Neural progenitor cell (in vitro differentiated cells): ENCODE data around the gene GOLGA6A. TPM values are rescaled to one million over a fixed set of nuclear protein-coding genes. Genes with fewer than 3 reads are reported as not detected.

Experiments
- DNase-seq: peaks from one replicate; pipeline ENCODE4 v3.0.0-alpha.2; 2016; ENCODE audit warnings: low spot score
- H2AFZ ChIP-seq: fragments of 200-600 bp; sonication (generic); replicated peaks from 2 replicates; pipeline ENCODE4 v1.6.1; 2016; ENCODE audit warnings: antibody characterized with exemption
- H3F3A ChIP-seq: fragments of 200-600 bp; sonication (generic); 2 replicates; pipeline ENCODE4 v1.6.1; 2016; ENCODE audit warnings: antibody characterized with exemption, low read depth
- H3K27ac ChIP-seq: fragments of 200-600 bp; sonication (generic); 2 replicates; pipeline ENCODE4 v1.5.1; 2016; ENCODE audit warnings: mild to moderate bottlenecking
- H3K27me3 ChIP-seq: fragments of 200-600 bp; sonication (generic); 2 replicates; pipeline ENCODE4 v1.6.1; 2016; ENCODE audit warnings: mild to moderate bottlenecking, moderate library complexity
- H3K36me3 ChIP-seq: fragments of 200-600 bp; sonication (generic); 2 replicates; pipeline ENCODE4 v1.5.1; 2016
- H3K4me1 ChIP-seq: fragments of 200-600 bp; sonication (generic); 2 replicates; pipeline ENCODE4 v1.6.1; 2016; ENCODE audit warnings: mixed run types
- H3K4me2 ChIP-seq: fragments of 200-600 bp; sonication (generic); 2 replicates; pipeline ENCODE4 v1.6.1; 2016
- H3K4me3 ChIP-seq: fragments of 200-600 bp; sonication (generic); 2 replicates; pipeline ENCODE4 v1.5.1; 2016
- H3K79me2 ChIP-seq: fragments of 200-600 bp; sonication (generic); 2 replicates; pipeline ENCODE4 v1.6.1; 2016; ENCODE audit warnings: low read depth
- H3K9ac ChIP-seq: fragments of 200-600 bp; sonication (generic); 2 replicates; pipeline ENCODE4 v1.6.1; 2016
- H3K9me3 ChIP-seq: fragments of 200-600 bp; sonication (generic); 2 replicates; pipeline ENCODE4 v1.5.1; 2016; ENCODE audit warnings: low read depth
- H4K20me1 ChIP-seq: fragments of 200-600 bp; sonication (generic); 2 replicates; pipeline ENCODE4 v1.6.1; 2016; ENCODE audit warnings: low read depth
- H3K27ac Mint-ChIP-seq: 3 replicates; pipeline ENCODE4 v1.8.0; 2021; ENCODE audit warnings: mixed read lengths
- H3K27me3 Mint-ChIP-seq: 2 replicates; pipeline ENCODE4 v1.8.0; 2022; ENCODE audit warnings: low read depth, mild to moderate bottlenecking, inconsistent platforms, moderate library complexity, mixed read lengths; ENCODE audit not compliant: insufficient read depth
- H3K36me3 Mint-ChIP-seq: 3 replicates; pipeline ENCODE4 v1.8.0; 2021; ENCODE audit warnings: mixed read lengths
- H3K4me1 Mint-ChIP-seq: 3 replicates; pipeline ENCODE4 v1.8.0; 2021; ENCODE audit warnings: mixed read lengths
- H3K4me3 Mint-ChIP-seq: 3 replicates; pipeline ENCODE4 v1.8.0; 2021; ENCODE audit warnings: mild to moderate bottlenecking, moderate library complexity, mixed read lengths
- H3K9me3 Mint-ChIP-seq: 3 replicates; pipeline ENCODE4 v1.8.0; 2020; ENCODE audit warnings: mixed read lengths
- EZH2 ChIP-seq: fragments of 200-600 bp; sonication (generic); IDR thresholded peaks from 2 replicates; pipeline ENCODE4 v1.6.1; 2017; ENCODE audit warnings: antibody characterized with exemption, mild to moderate bottlenecking, moderate library complexity
- EZH2phosphoT487 ChIP-seq: fragments of 200-600 bp; sonication (generic); IDR thresholded peaks from 2 replicates; pipeline ENCODE4 v1.6.1; 2017; ENCODE audit warnings: antibody characterized with exemption
- total RNA-seq: library from RNA; depleted of rRNA; stranded (reverse); fragments of >200 nt; gene quantifications from 2 replicates; pipeline ENCODE4 v1.2.3, GENCODE V29; 2015; ENCODE audit warnings: low replicate concordance
- TF ChIP-seq, protein P1 (sequence below): fragments of 200-600 bp; sonication (generic); IDR thresholded peaks from 2 replicates; pipeline ENCODE4 v1.5.1; 2017; ENCODE audit warnings: antibody characterized with exemption, mild to moderate bottlenecking

Gene GOLGA6A
- total RNA-seq, 1 donor from 2014 or later, result 0.04 TPM

DNA sequence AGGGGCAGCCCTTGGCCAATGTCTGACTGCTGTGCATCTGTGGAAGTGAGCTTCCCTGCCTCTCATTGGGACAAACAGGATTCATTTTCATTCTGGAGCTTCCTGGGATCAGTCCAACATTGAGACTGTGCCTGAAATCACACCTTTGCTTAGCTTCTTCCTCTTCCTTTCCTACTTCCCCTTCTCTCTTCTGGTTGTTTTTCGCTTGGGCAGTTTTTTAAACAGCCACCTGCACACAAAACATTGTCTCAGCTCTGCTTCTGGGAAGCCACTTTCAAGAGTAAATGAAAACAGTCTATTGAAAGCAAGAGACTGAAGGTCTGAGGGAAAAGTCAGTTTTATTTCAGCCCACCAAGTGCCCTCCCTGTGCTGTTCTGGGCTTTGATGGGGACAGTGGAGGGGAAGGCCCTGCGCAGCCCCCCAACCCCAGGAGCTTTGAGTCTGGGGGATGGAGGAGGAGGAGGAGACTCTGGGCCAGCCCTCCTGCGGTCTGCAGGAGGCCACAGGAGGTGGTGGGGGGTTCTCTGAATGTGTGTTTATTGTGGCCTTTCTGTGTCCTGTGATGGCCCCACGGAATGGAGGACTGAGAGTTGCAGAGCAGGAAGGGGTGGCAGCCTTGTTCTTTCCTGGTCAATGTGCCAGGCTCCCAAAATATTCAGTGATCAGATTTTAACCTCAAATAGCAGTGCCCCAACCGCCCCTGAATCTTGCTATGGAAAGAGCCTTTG lies 40.2 kb upstream of the GOLGA6A start:
- peaks cover 49% of the 10 kb centered on the region for H3K27me3 ChIP-seq
- H3K4me3 Mint-ChIP-seq, result no peak overlapping the region
- no peak for DNase-seq
- peak overlapping the region; percentile 58 for H3K27ac Mint-ChIP-seq
- H3K36me3 ChIP-seq, result no peaks in the 10 kb centered on the region
- no peaks in the 10 kb centered on the region for H3K79me2 ChIP-seq
- no peaks in the 10 kb centered on the region for H3K9me3 Mint-ChIP-seq
- peaks cover 29% of the 10 kb centered on the region for H3K27me3 Mint-ChIP-seq
- peaks cover 4% of the 10 kb centered on the region for H3F3A ChIP-seq
- peak overlapping the region; percentile 90 for H2AFZ ChIP-seq
- no peaks in the 10 kb centered on the region for H3K9me3 ChIP-seq
- H4K20me1 ChIP-seq, result no peaks in the 10 kb centered on the region
- H3K27ac ChIP-seq, result no peak overlapping the region
- H3K4me1 Mint-ChIP-seq, result peaks cover 50% of the 10 kb centered on the region
- no peaks in the 10 kb centered on the region for H3K36me3 Mint-ChIP-seq
- H3K4me2 ChIP-seq, result peak overlapping the region; percentile 67
- H3K9ac ChIP-seq, result no peak overlapping the region
- TF ChIP-seq EZH2 (no peak), EZH2phosphoT487 (no peak)
- TF ChIP-seq, protein P1, sequence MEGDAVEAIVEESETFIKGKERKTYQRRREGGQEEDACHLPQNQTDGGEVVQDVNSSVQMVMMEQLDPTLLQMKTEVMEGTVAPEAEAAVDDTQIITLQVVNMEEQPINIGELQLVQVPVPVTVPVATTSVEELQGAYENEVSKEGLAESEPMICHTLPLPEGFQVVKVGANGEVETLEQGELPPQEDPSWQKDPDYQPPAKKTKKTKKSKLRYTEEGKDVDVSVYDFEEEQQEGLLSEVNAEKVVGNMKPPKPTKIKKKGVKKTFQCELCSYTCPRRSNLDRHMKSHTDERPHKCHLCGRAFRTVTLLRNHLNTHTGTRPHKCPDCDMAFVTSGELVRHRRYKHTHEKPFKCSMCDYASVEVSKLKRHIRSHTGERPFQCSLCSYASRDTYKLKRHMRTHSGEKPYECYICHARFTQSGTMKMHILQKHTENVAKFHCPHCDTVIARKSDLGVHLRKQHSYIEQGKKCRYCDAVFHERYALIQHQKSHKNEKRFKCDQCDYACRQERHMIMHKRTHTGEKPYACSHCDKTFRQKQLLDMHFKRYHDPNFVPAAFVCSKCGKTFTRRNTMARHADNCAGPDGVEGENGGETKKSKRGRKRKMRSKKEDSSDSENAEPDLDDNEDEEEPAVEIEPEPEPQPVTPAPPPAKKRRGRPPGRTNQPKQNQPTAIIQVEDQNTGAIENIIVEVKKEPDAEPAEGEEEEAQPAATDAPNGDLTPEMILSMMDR, result no peak
- H3K4me3 ChIP-seq, result peak overlapping the region; percentile 13
- peaks cover 14% of the 10 kb centered on the region for H3K4me1 ChIP-seq

DNA sequence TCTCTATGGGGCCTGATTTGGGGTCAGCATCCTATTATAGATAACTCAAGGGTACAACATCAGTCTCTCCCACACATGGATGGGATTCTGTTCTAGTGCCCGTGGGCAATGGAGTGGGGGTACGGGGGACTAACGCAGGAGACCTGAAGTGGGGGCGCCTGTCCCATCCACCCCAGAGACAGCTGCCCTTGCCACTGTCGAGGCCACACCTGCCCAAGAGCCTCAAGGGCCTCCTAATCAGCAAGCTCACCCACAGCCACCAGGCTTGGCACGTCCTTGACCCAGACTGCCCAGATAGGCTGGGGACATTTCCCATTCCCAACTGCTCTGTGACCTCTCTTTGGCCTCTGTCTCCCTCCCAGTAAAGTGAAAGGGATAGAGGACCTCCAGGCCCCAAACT lies 39.5 kb upstream of the GOLGA6A start:
- Histone ChIP-seq H3K9me3 (no peaks in the 10 kb centered on the region), H3K4me2 (no peak overlapping the region), H3K79me2 (no peaks in the 10 kb centered on the region), H3K4me1 (peaks cover 14% of the 10 kb centered on the region), H3K4me3 (no peak overlapping the region), H4K20me1 (no peaks in the 10 kb centered on the region), H3K36me3 (no peaks in the 10 kb centered on the region), H3K9ac (no peak overlapping the region), H3F3A (peaks cover 4% of the 10 kb centered on the region), H2AFZ (no peak overlapping the region), H3K27me3 (peaks cover 41% of the 10 kb centered on the region), H3K27ac (no peak overlapping the region)
- peaks cover 23% of the 10 kb centered on the region for H3K27me3 Mint-ChIP-seq
- H3K4me1 Mint-ChIP-seq, result peaks cover 45% of the 10 kb centered on the region
- H3K9me3 Mint-ChIP-seq, result no peaks in the 10 kb centered on the region
- TF ChIP-seq, protein P1, result no peak
- TF ChIP-seq EZH2 (no peak), EZH2phosphoT487 (no peak)
- H3K36me3 Mint-ChIP-seq, result no peaks in the 10 kb centered on the region
- DNase-seq, result no peak
- H3K4me3 Mint-ChIP-seq, result no peak overlapping the region
- no peak overlapping the region for H3K27ac Mint-ChIP-seq

DNA sequence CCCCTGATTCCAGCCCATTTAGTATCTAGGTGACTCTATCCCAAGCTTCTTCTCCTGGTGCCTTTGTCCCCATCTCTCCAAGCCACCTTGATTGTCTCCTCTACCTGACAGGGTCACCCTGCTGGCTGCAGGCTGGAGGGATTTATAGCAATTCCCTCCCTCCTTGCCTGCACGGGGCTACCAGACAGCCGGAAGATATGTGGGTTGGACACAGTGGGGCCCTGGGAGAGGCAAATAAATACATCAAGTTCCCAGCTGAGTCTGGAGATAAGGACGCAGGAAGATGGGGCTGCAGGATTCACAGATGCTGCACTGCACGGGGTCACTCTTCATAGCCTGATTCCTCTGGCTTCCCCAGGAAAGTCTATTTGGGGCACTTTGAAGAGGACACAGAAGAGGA lies 38.7 kb upstream of the GOLGA6A start:
- Histone ChIP-seq H3K9ac (no peak overlapping the region), H4K20me1 (no peaks in the 10 kb centered on the region), H2AFZ (no peak overlapping the region), H3K4me1 (peaks cover 14% of the 10 kb centered on the region), H3K79me2 (no peaks in the 10 kb centered on the region), H3F3A (peaks cover 4% of the 10 kb centered on the region), H3K4me2 (no peak overlapping the region), H3K9me3 (no peaks in the 10 kb centered on the region), H3K27ac (no peak overlapping the region), H3K36me3 (no peaks in the 10 kb centered on the region), H3K27me3 (peaks cover 33% of the 10 kb centered on the region), H3K4me3 (no peak overlapping the region)
- Mint-ChIP-seq H3K27me3 (peaks cover 20% of the 10 kb centered on the region), H3K36me3 (no peaks in the 10 kb centered on the region), H3K4me3 (no peak overlapping the region), H3K9me3 (no peaks in the 10 kb centered on the region), H3K27ac (peak overlapping the region; percentile 62), H3K4me1 (peaks cover 42% of the 10 kb centered on the region)
- no peak for TF ChIP-seq EZH2
- TF ChIP-seq, protein P1, result no peak
- TF ChIP-seq EZH2phosphoT487, result no peak
- DNase-seq, result no peak
